Peyer's patch (tissue), 4 donors: ENCODE measurements around the gene RIC3.

Experiments used
- CTCF ChIP-seq, 6 experiments: fragments of 450-650 bp in 4 of 6; fragments of 200-600 bp in 2 of 6; sonication (generic) in 1 of 6; IDR thresholded peaks; one replicate each; pipeline ENCODE4 v1.5.1; 2017 to 2019; ENCODE audit warnings: antibody characterized with exemption in 6 of 6, mild to moderate bottlenecking in 3 of 6, moderate library complexity in 1 of 6
- POLR2A ChIP-seq, 2 donors: fragments of 450-650 bp; IDR thresholded peaks; one replicate each; pipeline ENCODE4 v1.5.1; 2017; ENCODE audit warnings: antibody characterized with exemption in 2 of 2, mild to moderate bottlenecking in 2 of 2, moderate library complexity in 2 of 2

DNA sequence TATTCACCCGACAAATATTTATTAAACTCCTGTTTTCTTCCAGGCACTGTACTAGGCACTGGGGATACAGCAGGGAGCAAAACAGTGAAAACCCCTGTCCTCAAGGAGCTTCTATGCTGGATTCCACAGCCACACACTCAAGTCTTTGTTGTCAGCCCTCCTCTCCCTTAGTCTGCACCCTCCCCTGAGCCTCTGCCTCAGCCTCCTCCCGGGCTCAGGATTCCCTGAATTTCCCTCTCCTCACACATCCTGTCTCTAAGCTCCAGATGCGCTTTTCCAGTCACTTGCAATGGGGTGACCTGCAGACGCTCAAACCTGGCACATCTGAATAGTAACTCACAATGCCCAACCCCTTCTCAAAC lies 101.3 kb downstream of the RIC3 start:
- TF ChIP-seq CTCF (IDR thresholded peaks at IDR 0.05), result no peak
- TF ChIP-seq POLR2A (IDR thresholded peaks at IDR 0.05), result no peak
